ENCODE data around the gene GPRIN2.
"Not testable (repeated sequence)": the region's sequence is repeated elsewhere in the genome, so short reads cannot be mapped to it uniquely, and the experiment has no call there.

Gene GPRIN2

GRCh38 chr10:46532256-46532655 is 24.2 kb downstream of the GPRIN2 start:
- not testable (repeated sequence) for DNase-seq

- no peak for DNase-seq
Measured at GRCh38 chr10:46530249-46531186, 25.9 kb downstream of the GPRIN2 start.

GRCh38 chr10:46529742-46530141 is 26.7 kb downstream of the GPRIN2 start:
- not testable (repeated sequence) for DNase-seq

GRCh38 chr10:46528675-46529615 is 27.5 kb downstream of the GPRIN2 start:
- no peak for DNase-seq

- no peak for DNase-seq
Measured at GRCh38 chr10:46528171-46528671, 28.2 kb downstream of the GPRIN2 start.

GRCh38 chr10:46527241-46527811 is 29.1 kb downstream of the GPRIN2 start:
- DNase-seq = no peak

- DNase-seq = no peak
Measured at GRCh38 chr10:46526682-46527038, 29.8 kb downstream of the GPRIN2 start.

- no peak for DNase-seq
Measured at GRCh38 chr10:46525824-46526681, 30.4 kb downstream of the GPRIN2 start.

- DNase-seq = no peak
Measured at GRCh38 chr10:46525177-46525823, 31.2 kb downstream of the GPRIN2 start.

GRCh38 chr10:46524472-46525176 is 31.8 kb downstream of the GPRIN2 start:
- no peak for DNase-seq

- peak; percentile 57 for DNase-seq
Measured at GRCh38 chr10:46523962-46524471, 32.4 kb downstream of the GPRIN2 start.

- no peak for DNase-seq
Measured at GRCh38 chr10:46523119-46523961, 33.1 kb downstream of the GPRIN2 start.

GRCh38 chr10:46522295-46523118 is 34.0 kb downstream of the GPRIN2 start:
- DNase-seq = no peak

- DNase-seq = no peak
Measured at GRCh38 chr10:46520941-46521340, 35.5 kb downstream of the GPRIN2 start.

- DNase-seq = no peak
Measured at GRCh38 chr10:46520381-46520780, 36.1 kb downstream of the GPRIN2 start.

- DNase-seq = no peak
Measured at GRCh38 chr10:46518028-46518725, 38.3 kb downstream of the GPRIN2 start.

GRCh38 chr10:46517541-46517940 is 38.9 kb downstream of the GPRIN2 start:
- no peak for DNase-seq
